ENCODE measurements around the gene PRDM12.
A peak's percentile ranks its signal among the peaks of the same experiment; 100 is the strongest.

Gene PRDM12

GRCh38 chr9:130664251-130665028 lies at the start of gene PRDM12:
PRDM12 (plus strand) TSS chr9:130664594; CDS start chr9:130664654, 60 bp downstream.
- Mint-ChIP-seq H3K36me3 (no peaks in the 10 kb centered on the region), H3K27me3 (peaks cover 29% of the 10 kb centered on the region), H3K4me1 (peaks cover 29% of the 10 kb centered on the region), H3K4me3 (peak within 1 kb of the TSS; percentile 67), H3K27ac (no peak within 1 kb of the TSS), H3K9me3 (no peaks in the 10 kb centered on the region)

GRCh38 chr9:130616451-130616850 lies 47.9 kb upstream of the PRDM12 start:
- Mint-ChIP-seq H3K27me3 (no peaks in the 10 kb centered on the region), H3K4me3 (no peak overlapping the region), H3K36me3 (peaks cover 14% of the 10 kb centered on the region), H3K27ac (no peak overlapping the region), H3K4me1 (no peaks in the 10 kb centered on the region), H3K9me3 (no peaks in the 10 kb centered on the region)

DNA sequence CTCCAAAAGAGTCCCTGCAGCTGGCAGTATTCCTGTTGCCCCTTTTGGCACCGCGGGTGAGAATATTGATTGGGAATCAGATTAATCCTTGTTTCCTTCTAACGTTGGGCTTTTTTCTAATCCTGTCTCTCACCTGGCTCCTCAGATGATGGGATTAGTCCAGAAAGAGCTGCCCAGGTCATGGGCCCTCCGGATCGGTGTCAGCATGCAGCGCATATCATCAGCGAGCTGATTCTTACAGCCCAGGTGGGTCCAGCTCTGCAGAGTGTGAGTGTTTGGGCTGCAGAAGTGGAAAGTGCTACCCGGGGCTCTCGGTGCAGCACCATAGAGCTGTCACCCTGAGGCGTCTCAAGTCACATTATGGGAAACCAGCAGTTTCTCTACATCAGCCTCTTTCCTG lies 40.9 kb upstream of the PRDM12 start:
- Mint-ChIP-seq H3K27me3 (no peaks in the 10 kb centered on the region), H3K9me3 (no peaks in the 10 kb centered on the region), H3K36me3 (peaks cover 9% of the 10 kb centered on the region), H3K4me1 (no peaks in the 10 kb centered on the region), H3K27ac (no peak overlapping the region), H3K4me3 (no peak overlapping the region)

DNA sequence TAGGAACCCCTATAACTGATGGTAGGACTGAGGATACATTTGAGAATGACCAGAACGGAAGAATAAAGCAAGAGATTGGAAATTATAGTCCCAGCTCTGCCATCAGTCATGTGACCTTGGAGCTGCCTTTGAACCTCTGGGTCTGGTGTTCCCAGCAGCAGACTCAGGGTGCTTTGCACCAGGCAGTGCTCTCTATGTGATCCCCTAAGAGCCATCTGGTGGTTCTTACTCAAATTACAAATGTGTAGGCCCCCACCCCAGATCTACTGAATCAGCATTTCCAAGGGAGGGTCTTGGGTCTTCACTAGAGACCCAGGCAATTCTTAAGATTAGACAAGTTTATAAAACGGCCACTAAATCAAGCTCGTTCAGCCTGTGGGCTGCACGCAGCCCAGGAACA lies 40.2 kb upstream of the PRDM12 start:
- Mint-ChIP-seq H3K27ac (no peak overlapping the region), H3K4me3 (no peak overlapping the region), H3K36me3 (peaks cover 9% of the 10 kb centered on the region), H3K9me3 (no peaks in the 10 kb centered on the region), H3K4me1 (no peaks in the 10 kb centered on the region), H3K27me3 (no peaks in the 10 kb centered on the region)

DNA sequence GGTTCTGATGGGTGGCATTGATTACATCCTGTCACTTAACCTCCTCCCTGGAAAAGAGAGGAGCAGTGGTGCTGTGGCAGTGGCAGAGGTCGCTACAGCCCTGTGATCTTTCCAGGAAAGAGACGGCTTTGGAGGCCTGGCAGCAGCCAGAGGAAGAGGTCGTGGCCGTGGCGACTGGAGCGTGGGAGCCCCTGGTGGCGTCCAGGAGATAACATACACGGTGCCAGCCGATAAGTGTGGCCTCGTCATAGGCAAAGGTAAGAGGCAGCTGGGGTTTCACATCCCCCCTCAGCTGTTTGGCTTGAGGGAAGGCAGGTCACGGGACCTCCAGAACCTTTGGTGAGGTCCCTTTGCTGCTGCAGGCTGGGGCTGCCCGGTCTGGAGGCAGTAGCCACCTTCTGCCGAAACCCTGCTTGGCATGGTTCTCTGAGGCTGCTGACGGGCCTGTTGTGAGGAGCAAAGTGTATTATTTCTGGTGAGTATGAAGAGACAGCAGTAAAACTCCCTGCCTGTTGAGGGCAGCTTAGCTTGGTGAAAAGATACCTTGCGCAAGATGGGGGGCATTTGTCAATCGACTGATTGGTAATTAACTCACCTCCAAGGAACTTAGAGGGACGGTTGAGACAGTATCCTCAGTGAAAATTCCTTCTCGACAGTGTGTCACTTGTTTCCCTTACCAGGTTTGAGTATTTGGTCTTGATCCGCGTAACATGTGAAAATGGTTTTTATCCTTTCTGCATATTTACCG lies 38.0 kb upstream of the PRDM12 start:
- H3K9me3 Mint-ChIP-seq = no peaks in the 10 kb centered on the region
- no peaks in the 10 kb centered on the region for H3K27me3 Mint-ChIP-seq
- no peaks in the 10 kb centered on the region for H3K4me1 Mint-ChIP-seq
- H3K27ac Mint-ChIP-seq = no peak overlapping the region
- peaks cover 3% of the 10 kb centered on the region for H3K36me3 Mint-ChIP-seq
- H3K4me3 Mint-ChIP-seq = no peak overlapping the region

- Mint-ChIP-seq H3K27me3 (no peaks in the 10 kb centered on the region), H3K36me3 (peaks cover 3% of the 10 kb centered on the region), H3K4me3 (no peak overlapping the region), H3K9me3 (no peaks in the 10 kb centered on the region), H3K27ac (no peak overlapping the region), H3K4me1 (no peaks in the 10 kb centered on the region)
These were observed 37.3 kb upstream of the PRDM12 start for GRCh38 chr9:130627051-130627450.

GRCh38 chr9:130627896-130628792 lies 36.2 kb upstream of the PRDM12 start:
- no peaks in the 10 kb centered on the region for H3K9me3 Mint-ChIP-seq
- H3K27me3 Mint-ChIP-seq = no peaks in the 10 kb centered on the region
- peaks cover 4% of the 10 kb centered on the region for H3K36me3 Mint-ChIP-seq
- no peak overlapping the region for H3K27ac Mint-ChIP-seq
- H3K4me1 Mint-ChIP-seq = no peaks in the 10 kb centered on the region
- no peak overlapping the region for H3K4me3 Mint-ChIP-seq

GRCh38 chr9:130629443-130630070 lies 34.8 kb upstream of the PRDM12 start:
- no peaks in the 10 kb centered on the region for H3K9me3 Mint-ChIP-seq
- peaks cover 2% of the 10 kb centered on the region for H3K36me3 Mint-ChIP-seq
- no peaks in the 10 kb centered on the region for H3K4me1 Mint-ChIP-seq
- H3K27ac Mint-ChIP-seq = no peak overlapping the region
- H3K4me3 Mint-ChIP-seq = no peak overlapping the region
- H3K27me3 Mint-ChIP-seq = no peaks in the 10 kb centered on the region

GRCh38 chr9:130630071-130630450 lies 34.3 kb upstream of the PRDM12 start:
- Mint-ChIP-seq H3K36me3 (peaks cover 3% of the 10 kb centered on the region), H3K4me1 (no peaks in the 10 kb centered on the region), H3K27me3 (no peaks in the 10 kb centered on the region), H3K27ac (no peak overlapping the region), H3K9me3 (no peaks in the 10 kb centered on the region), H3K4me3 (no peak overlapping the region)

DNA sequence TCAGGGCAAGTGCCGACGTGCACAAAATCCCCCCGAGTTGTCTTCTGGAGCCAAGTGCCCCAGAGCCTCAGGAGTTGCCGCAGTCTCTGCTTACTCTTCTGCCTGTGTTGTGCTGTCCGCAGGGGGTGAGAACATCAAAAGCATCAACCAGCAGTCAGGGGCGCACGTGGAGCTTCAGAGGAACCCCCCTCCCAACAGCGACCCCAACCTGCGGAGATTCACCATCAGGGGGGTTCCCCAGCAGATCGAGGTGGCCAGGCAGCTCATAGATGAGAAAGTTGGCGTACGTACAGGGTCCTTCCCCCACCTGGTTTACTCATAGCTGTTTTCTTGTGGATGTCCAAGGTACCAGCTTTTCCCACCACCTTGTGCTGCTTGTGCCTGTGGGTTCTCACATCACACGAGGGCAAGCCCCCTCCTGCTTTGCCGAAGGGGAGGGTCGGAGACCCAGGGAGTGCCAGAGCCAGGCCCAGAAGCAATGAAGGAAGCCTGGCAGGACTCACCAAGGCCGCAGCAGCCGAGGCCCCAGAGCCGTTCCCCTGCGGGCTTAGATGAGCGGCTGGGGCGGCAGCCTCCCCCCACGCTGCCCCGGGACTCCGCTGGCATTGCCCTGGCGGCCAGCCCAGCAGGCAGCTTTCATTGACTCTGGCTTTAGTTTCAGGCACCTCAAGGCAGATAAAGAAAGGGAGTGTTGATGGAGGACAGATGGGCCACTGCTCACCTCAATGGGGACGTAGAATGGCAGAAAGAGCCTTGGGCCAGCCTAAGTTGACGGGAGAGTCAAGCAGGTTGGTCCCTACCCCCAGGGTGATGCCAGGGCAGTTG lies 33.7 kb upstream of the PRDM12 start:
- no peaks in the 10 kb centered on the region for H3K9me3 Mint-ChIP-seq
- no peak overlapping the region for H3K4me3 Mint-ChIP-seq
- H3K27me3 Mint-ChIP-seq = no peaks in the 10 kb centered on the region
- H3K27ac Mint-ChIP-seq = no peak overlapping the region
- peaks cover 3% of the 10 kb centered on the region for H3K36me3 Mint-ChIP-seq
- no peaks in the 10 kb centered on the region for H3K4me1 Mint-ChIP-seq

DNA sequence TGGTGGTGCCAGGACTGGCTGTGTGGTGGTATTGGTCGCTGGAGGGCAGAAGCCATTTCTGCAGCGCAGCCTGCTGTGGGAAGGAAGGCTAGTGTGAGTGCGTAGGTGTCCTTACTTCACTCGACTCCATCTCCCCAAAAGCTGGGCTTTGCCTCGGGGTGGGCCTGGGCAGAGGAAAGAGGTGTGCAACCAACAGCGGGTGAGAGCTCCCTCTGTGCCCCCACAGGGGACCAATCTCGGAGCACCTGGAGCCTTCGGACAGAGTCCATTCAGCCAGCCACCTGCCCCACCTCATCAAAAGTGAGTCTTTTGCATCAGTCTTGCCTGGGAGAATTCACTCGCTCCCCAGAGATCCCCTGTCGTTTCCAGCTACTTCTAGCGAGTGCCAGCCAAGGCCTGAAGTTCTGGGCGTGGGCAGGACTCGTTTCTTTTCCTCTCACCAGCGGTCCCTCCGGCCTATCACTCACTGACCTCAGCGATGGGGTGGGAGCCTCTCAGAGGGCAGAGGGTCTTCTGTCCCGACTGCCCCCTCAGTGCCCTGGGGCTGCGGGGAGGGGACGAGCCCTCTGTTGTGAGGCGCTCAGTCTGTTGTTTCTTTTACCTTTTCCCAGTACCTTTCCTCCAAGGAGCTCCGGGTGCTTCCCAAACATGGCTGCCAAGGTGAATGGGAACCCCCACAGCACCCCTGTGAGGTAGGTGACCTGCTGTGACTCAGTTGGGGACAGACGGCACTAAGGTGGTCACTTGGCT lies 32.9 kb upstream of the PRDM12 start:
- Mint-ChIP-seq H3K9me3 (no peaks in the 10 kb centered on the region), H3K4me1 (no peaks in the 10 kb centered on the region)

GRCh38 chr9:130632081-130632710 lies 32.2 kb upstream of the PRDM12 start:
- Mint-ChIP-seq H3K36me3 (peaks cover 3% of the 10 kb centered on the region), H3K27ac (no peak overlapping the region), H3K9me3 (no peaks in the 10 kb centered on the region), H3K4me1 (no peaks in the 10 kb centered on the region), H3K27me3 (no peaks in the 10 kb centered on the region), H3K4me3 (no peak overlapping the region)

More for the DNA sequence above, 32.9 kb upstream of the PRDM12 start:
- no peak overlapping the region for H3K4me3 Mint-ChIP-seq
- no peaks in the 10 kb centered on the region for H3K27me3 Mint-ChIP-seq
- H3K27ac Mint-ChIP-seq = no peak overlapping the region
- peaks cover 3% of the 10 kb centered on the region for H3K36me3 Mint-ChIP-seq

DNA sequence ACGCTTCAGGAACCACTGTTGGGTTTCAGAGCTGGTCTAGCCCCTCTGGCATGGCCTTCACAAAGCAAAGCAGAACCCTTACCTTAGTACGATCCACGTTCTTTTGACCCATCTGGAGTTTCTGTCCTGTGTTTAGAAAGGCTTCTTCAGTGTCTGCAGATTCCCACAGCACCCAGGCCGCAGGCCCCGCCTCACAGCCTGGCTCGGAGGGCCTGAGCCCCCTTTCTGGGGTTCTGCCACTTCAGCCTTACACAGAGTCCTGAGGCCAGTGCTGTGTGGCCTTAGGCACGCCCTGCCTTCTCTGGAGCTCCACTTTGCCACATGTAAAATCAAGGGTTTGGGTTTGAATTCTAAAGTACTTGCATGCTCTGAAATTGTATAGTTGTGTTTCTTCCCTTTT lies 31.6 kb upstream of the PRDM12 start:
- Mint-ChIP-seq H3K4me3 (no peak overlapping the region), H3K27me3 (no peaks in the 10 kb centered on the region), H3K9me3 (no peaks in the 10 kb centered on the region), H3K36me3 (peaks cover 5% of the 10 kb centered on the region), H3K4me1 (no peaks in the 10 kb centered on the region), H3K27ac (no peak overlapping the region)
